HS-5 (cell line): ENCODE results near the gene DGKZ.

Experiments
- DNase-seq: peaks from one replicate; pipeline ENCODE4 v3.0.0-alpha.2; 2012; ENCODE audit warnings: low read depth

DGKZ gene

GRCh38 chr11:46381819-46382645 lies 34.8 kb downstream of the DGKZ start:
- no peak for DNase-seq

- DNase-seq, result no peak
These were observed 35.6 kb downstream of the DGKZ start for GRCh38 chr11:46382646-46383403.

- no peak for DNase-seq
These were observed 36.1 kb downstream of the DGKZ start for GRCh38 chr11:46383404-46383758.

GRCh38 chr11:46383974-46384701 lies 36.9 kb downstream of the DGKZ start:
- DNase-seq, result no peak

- DNase-seq, result no peak
These were observed 38.1 kb downstream of the DGKZ start for GRCh38 chr11:46385169-46386004.

GRCh38 chr11:46386005-46386578 lies 38.8 kb downstream of the DGKZ start:
- no peak for DNase-seq

GRCh38 chr11:46386674-46387073 lies 39.4 kb downstream of the DGKZ start:
- no peak for DNase-seq

GRCh38 chr11:46387456-46387855 lies 40.2 kb downstream of the DGKZ start:
- no peak for DNase-seq

- no peak for DNase-seq
These were observed 40.8 kb downstream of the DGKZ start for GRCh38 chr11:46387919-46388618.

- DNase-seq, result no peak
These were observed 41.6 kb downstream of the DGKZ start for GRCh38 chr11:46388619-46389449.

- DNase-seq, result no peak
These were observed 42.4 kb downstream of the DGKZ start for GRCh38 chr11:46389450-46390330.

- DNase-seq, result no peak
These were observed 43.3 kb downstream of the DGKZ start for GRCh38 chr11:46390331-46391171.

GRCh38 chr11:46391186-46391577 lies 43.9 kb downstream of the DGKZ start:
- no peak for DNase-seq

- DNase-seq, result no peak
These were observed 44.5 kb downstream of the DGKZ start, which contains the start of gene CHRM4 for GRCh38 chr11:46391578-46392420. Gene CHRM4 (minus strand): TSS chr11:46391776. CDS start chr11:46386557, 5,219 bp downstream.

- DNase-seq, result no peak
These were observed 45.4 kb downstream of the DGKZ start for GRCh38 chr11:46392421-46393230.

- DNase-seq, result no peak
These were observed 46.0 kb downstream of the DGKZ start for GRCh38 chr11:46393231-46393616.
